Mucosa of descending colon (tissue), 3 donors: ENCODE measurements around the gene ASF1B. TPM values are rescaled to one million over a fixed set of nuclear protein-coding genes. Genes with fewer than 3 reads are reported as not detected.

Source experiments
- ATAC-seq: fragments of 200-7000 bp; cut with Tn5 transposase; one replicate; pipeline ENCODE4 v1.9.1; 2020; ENCODE audit warnings: mild to moderate bottlenecking, moderate library complexity
- DNase-seq, 3 donors: peaks; one replicate each; pipeline ENCODE4 v3.0.0-alpha.2; 2020
- H3K36me3 ChIP-seq: fragments of 200-600 bp; one replicate; pipeline ENCODE4 v1.8.0; 2021; ENCODE audit warnings: low read depth, mild to moderate bottlenecking
- H3K4me1 ChIP-seq: fragments of 200-600 bp; one replicate; pipeline ENCODE4 v1.8.0; 2021; ENCODE audit warnings: low read depth, mild to moderate bottlenecking
- H3K4me3 ChIP-seq: fragments of 200-600 bp; one replicate; pipeline ENCODE4 v1.8.0; 2021; ENCODE audit warnings: mild to moderate bottlenecking
- H3K9me3 ChIP-seq: fragments of 200-600 bp; one replicate; pipeline ENCODE4 v1.8.0; 2021; ENCODE audit warnings: mild to moderate bottlenecking
- CTCF ChIP-seq: fragments of 200-600 bp; IDR thresholded peaks from one replicate; pipeline ENCODE4 v1.8.0; 2022; ENCODE audit warnings: antibody characterized with exemption, mild to moderate bottlenecking
- intact Hi-C, 2 donors: fragments of 100-400 bp; cut with DNase I in 1 of 2; cut with micrococcal nuclease in 1 of 2; formaldehyde crosslinking; loops; one replicate each; pipeline versions ENCODE4 v1.11.0 to v1.11.1; 2022; cut with DNase I, micrococcal nuclease
- total RNA-seq, 3 donors: library from RNA; stranded (reverse); fragmentation: NEBNext Ultra II Directional in 2 of 3; extraction: Animal tissue kit (Norgen Biotek cat#: 25700) in 2 of 3; gene quantifications; one replicate each; pipeline versions ENCODE4 v1.2.1 to v1.2.4, GENCODE V29; 2021 to 2023
- donor health status: DM: no; HTN: no; CAD: no; lungs with moderate emphysema.
- donor health status: DM: no; HTN: no; CAD: no.
- donor health status: DM: no; HTN: yes; CAD: no.

ASF1B gene
- total RNA-seq, 3 donors from 2014 or later: 2.4 to 21.7 (median 5.5) TPM

GRCh38 chr19:14167576-14168138, 31.3 kb upstream of the ASF1B start:
- Histone ChIP-seq H3K4me1 (no peaks in the 10 kb centered on the region), H3K4me3 (no peak overlapping the region), H3K9me3 (no peaks in the 10 kb centered on the region), H3K36me3 (no peaks in the 10 kb centered on the region)
- ATAC-seq (peak; percentile 47), DNase-seq (no peak)
- intact Hi-C loops: no loop called here
- no peak for TF ChIP-seq CTCF

GRCh38 chr19:14166999-14167575, 30.7 kb upstream of the ASF1B start:
- intact Hi-C loops: no loop called here
- ATAC-seq (peak; percentile 10), DNase-seq (no peak)
- H3K4me1 ChIP-seq: no peaks in the 10 kb centered on the region
- TF ChIP-seq CTCF: no peak
- H3K4me3 ChIP-seq: no peak overlapping the region
- H3K36me3 ChIP-seq: no peaks in the 10 kb centered on the region
- H3K9me3 ChIP-seq: no peaks in the 10 kb centered on the region

GRCh38 chr19:14165990-14166830, 29.8 kb upstream of the ASF1B start:
- Histone ChIP-seq H3K9me3 (no peaks in the 10 kb centered on the region), H3K4me1 (no peaks in the 10 kb centered on the region), H3K4me3 (no peak overlapping the region), H3K36me3 (no peaks in the 10 kb centered on the region)
- ATAC-seq (no peak), DNase-seq (no peak)
- intact Hi-C loops: no loop called here
- no peak for TF ChIP-seq CTCF

- no peaks in the 10 kb centered on the region for H3K4me1 ChIP-seq
- H3K4me3 ChIP-seq: no peak overlapping the region
- ATAC-seq (no peak), DNase-seq (no peak)
- no peaks in the 10 kb centered on the region for H3K9me3 ChIP-seq
- TF ChIP-seq CTCF: no peak
- intact Hi-C loops: no loop called here
- H3K36me3 ChIP-seq: no peaks in the 10 kb centered on the region
Observed at GRCh38 chr19:14164724-14165493, 28.5 kb upstream of the ASF1B start.

- Histone ChIP-seq H3K4me3 (no peak overlapping the region), H3K4me1 (no peaks in the 10 kb centered on the region), H3K9me3 (no peaks in the 10 kb centered on the region), H3K36me3 (no peaks in the 10 kb centered on the region)
- intact Hi-C loops: no loop called here
- DNase-seq (no peak), ATAC-seq (no peak)
- no peak for TF ChIP-seq CTCF
Observed at GRCh38 chr19:14164082-14164481, 27.7 kb upstream of the ASF1B start.
